HS-27A (cell line): Measurements from ENCODE around the gene TRNT1.

Experiments
- DNase-seq: peaks from one replicate; pipeline ENCODE4 v3.0.0-alpha.2; 2012; ENCODE audit warnings: low read depth, missing footprints

The TRNT1 gene

DNA sequence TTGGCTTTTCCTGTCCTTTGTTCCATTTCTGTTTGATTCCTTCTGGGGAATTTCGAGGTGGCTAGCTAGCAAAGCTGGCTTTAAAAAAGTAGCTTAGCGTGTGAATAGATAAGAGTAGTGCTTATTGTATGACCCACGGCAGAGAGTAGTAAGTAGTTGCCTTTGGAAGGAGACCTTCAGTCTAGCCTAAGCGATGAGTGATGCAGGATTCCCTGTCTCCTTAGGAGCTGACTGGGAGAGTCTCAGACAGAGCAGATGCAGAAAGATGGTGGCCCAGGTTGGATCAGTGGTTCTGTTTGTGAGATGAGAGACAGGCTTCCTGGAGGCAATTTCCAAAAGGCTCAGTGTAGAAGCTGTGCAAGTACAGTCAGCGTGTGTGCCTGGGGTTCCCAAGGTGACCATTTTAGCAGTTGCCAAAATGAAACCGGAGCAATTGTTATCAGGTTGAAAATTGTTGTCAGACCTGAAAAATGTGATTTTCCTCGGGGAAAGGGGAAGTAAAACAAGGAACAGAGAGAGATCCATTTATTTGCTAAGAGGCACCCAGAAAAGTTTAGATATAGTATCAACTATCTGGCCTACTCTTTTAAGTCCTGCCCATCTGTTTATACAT is 15.9 kb upstream of the TRNT1 start:
- DNase-seq: no peak

GRCh38 chr3:3113042-3113709 is 13.6 kb upstream of the TRNT1 start:
- no peak for DNase-seq

GRCh38 chr3:3117651-3118050 is 9.1 kb upstream of the TRNT1 start:
- no peak for DNase-seq

GRCh38 chr3:3119393-3119851 is 7.3 kb upstream of the TRNT1 start:
- DNase-seq: no peak

GRCh38 chr3:3125977-3126376 is 763 bp upstream of the TRNT1 start:
- no peak for DNase-seq

GRCh38 chr3:3127432-3128010 is 781 bp downstream of the TRNT1 start:
- DNase-seq: peak; percentile 0

DNA sequence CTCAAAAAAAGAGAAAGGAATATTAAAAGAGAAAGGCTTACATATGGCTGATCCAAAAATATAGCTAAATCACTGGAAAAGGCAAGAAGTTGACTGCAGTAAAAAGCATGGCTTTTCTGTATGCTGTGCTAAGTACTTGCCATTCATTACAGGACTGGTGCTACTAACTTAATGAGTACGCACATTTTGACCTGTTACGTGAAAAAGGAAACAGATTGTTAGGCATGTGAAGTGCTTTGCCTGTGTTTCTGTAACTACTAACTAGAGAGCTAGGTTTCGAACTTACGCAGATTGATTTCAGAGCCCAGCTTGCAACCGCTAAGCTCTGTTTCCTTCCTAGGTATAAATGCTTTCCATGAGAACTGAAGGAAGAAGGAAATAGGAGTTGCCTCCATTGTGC is 2.8 kb downstream of the TRNT1 start:
- no peak for DNase-seq

- no peak for DNase-seq
Measured at GRCh38 chr3:3133500-3133899, 6.8 kb downstream of the TRNT1 start.

GRCh38 chr3:3134750-3135448 is 8.2 kb downstream of the TRNT1 start:
- DNase-seq: no peak

DNA sequence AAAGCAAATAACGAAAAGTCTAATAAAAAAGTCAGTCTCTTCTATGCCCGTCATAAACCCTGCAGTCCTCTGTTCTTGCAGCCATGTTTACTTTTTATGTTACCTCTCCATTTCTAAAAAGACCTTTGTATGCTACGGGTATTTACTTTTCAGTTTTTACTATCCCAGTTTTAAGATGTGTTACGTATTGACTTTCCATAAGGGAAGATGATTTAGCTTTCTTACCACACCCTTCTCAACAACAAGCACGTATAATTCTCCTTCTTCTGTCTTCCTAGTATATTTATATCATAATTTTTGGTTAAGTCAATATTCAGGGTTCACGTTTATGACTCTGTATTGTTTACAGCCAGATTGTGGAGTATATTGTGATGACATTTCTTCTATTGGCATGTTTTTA is 10.8 kb downstream of the TRNT1 start:
- DNase-seq: no peak

- DNase-seq: no peak
Measured at GRCh38 chr3:3141939-3142338, 15.2 kb downstream of the TRNT1 start.

GRCh38 chr3:3145831-3146230 is 19.1 kb downstream of the TRNT1 start:
- DNase-seq: no peak

DNA sequence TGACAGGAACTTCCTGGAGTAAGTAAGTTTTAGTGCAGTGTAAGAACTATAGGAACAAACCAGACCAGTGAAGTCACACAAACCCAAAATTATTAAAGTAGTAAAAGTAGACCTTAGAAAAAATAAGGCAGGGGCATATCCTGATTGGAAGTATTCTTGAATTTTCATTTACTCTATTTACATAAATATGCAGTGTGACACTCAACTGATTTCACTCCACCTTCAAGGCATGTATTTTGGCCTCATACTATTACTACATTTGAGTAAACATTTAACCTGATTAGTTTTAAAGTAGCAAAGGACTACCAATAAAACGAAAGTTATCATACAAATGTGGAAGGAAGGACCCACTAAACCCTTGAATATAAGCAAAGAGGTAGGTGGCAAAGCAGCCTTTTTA is 22.8 kb downstream of the TRNT1 start:
- DNase-seq: no peak

DNA sequence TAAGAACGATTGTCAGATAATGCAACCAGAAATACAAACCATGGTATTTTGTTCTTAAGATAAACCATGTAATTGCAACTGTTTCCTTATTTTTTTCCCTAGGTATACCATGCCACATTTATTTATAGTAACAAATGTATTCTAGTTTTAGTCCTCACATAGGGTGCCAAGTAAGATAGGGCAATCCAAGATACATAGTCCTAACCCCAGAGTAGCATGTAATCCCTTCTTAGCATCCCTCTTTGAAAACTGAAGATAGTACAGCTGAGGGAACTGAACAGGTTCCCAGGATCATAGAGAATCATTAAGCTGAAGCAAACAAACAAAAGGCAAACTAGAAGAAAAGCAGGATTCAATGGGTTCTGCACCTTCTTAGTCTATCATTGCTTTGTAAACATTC is 24.8 kb downstream of the TRNT1 start:
- no peak for DNase-seq

DNA sequence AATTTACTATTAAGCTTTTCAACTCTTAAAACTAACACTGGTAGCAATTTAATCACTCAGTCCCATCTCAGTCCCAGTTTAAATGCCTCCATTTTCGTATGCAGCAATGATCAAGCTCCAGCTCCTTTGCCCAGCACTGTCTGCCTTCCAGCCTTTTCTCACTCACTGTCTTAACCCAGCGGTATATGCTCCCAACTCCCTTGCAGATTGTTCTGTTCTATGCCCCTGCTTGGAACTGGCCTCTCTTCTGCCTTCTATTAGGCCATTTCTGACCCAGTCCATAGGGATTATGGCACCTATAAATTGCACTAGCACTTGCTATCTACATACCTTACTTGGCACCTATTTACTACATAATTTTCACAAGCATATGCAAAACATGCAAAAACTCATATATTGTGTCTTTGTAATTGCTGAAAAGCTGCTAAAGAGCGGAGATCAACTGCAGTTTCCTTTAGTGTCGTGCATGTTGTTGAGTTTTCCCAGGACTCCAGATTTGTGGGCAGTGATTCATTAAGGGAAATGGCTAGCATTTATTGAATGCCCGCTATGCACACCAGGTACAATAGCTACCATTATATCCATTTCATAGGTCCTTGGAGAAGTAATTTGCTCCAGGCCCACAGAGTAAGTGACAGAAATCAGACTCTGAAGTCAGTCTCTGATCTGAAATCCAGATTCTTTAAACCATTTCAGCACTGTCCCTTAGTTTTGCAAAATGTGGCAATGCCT is 28.3 kb downstream of the TRNT1 start:
- no peak for DNase-seq

DNA sequence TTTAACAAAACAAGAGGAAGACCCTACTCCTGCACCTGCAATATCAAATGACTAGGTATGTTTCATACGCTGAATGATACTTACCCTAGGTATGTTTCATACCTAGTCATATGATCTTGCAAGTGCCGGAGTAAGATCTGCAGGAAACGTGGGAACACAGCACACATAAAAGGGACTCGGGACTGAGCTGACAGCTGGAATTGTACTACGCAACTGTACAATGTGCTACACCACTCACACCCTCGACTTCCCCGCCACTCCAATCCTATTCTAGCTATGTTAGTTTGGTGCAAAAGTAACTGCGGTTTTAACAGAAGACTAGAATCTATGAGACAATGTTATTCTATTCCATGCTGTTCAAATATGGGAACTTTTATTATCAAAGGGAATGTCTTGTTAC is 30.7 kb downstream of the TRNT1 start:
- no peak for DNase-seq

GRCh38 chr3:3160826-3161225 is 34.1 kb downstream of the TRNT1 start:
- DNase-seq: no peak

DNA sequence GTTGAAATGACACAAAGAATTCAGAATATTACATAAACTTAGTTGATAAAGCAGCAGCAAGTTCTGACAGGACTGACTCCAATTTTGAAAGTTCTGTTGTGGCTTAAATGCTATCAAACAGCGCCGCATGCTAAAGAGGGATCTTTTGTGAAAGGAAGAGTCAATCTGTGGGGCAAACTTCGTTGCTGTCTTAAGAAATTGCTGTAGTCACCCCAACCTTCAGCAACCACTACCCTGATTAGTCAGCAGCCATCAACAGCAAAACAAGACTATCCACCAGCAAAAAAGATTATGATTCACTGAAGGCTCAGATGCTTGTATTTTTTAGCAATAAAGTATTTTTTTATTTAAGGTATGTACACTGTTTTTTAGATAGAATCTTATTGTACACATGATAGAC is 38.5 kb downstream of the TRNT1 start:
- DNase-seq: no peak

- DNase-seq: no peak
Measured at GRCh38 chr3:3165650-3166049, 38.9 kb downstream of the TRNT1 start.

GRCh38 chr3:3170998-3171397 is 44.3 kb downstream of the TRNT1 start:
- DNase-seq: no peak

- no peak for DNase-seq
Measured at GRCh38 chr3:3172627-3173026, 45.9 kb downstream of the TRNT1 start.

- DNase-seq: no peak
Measured at GRCh38 chr3:3177861-3178497, 51.2 kb downstream of the TRNT1 start.
